Osteoblast (primary cell): ENCODE results near the gene FOXJ2. TPM values are rescaled to one million over a fixed set of nuclear protein-coding genes. Genes with fewer than 3 reads are reported as not detected.

Experiments used
- DNase-seq: peaks from one replicate; pipeline ENCODE4 v3.0.0; 2011; ENCODE audit warnings: low spot score, mixed read lengths; ENCODE audit not compliant: insufficient read length; ENCODE audit errors: missing footprints
- H2AFZ ChIP-seq: 2 replicates; pipeline ENCODE4 v1.6.0; 2011; ENCODE audit warnings: mild to moderate bottlenecking, low read length
- H3K27ac ChIP-seq: 2 replicates; pipeline ENCODE4 v1.5.1; 2011; ENCODE audit warnings: mild to moderate bottlenecking, low read depth, low read length, moderate library complexity
- H3K27me3 ChIP-seq: 2 replicates; pipeline ENCODE4 v1.6.0; 2012; ENCODE audit warnings: mild to moderate bottlenecking, control low read depth, inconsistent platforms, low read length, moderate library complexity; ENCODE audit not compliant: insufficient read depth
- H3K36me3 ChIP-seq: 2 replicates; pipeline ENCODE4 v1.5.1; 2011; ENCODE audit warnings: mild to moderate bottlenecking, low read length, control low read depth, moderate library complexity; ENCODE audit not compliant: insufficient read depth
- H3K4me1 ChIP-seq: 2 replicates; pipeline ENCODE4 v1.5.1; 2011; ENCODE audit warnings: mild to moderate bottlenecking, low read length, control low read depth, moderate library complexity; ENCODE audit not compliant: insufficient read depth
- H3K4me2 ChIP-seq: 2 replicates; pipeline ENCODE4 v1.6.0; 2011; ENCODE audit warnings: mild to moderate bottlenecking, low read length; ENCODE audit not compliant: insufficient read depth
- H3K4me3 ChIP-seq: fragments of 200-600 bp; sonication (generic); 3 replicates; pipeline ENCODE4 v1.5.1; 2012; ENCODE audit warnings: mild to moderate bottlenecking, low read length, inconsistent platforms; ENCODE audit not compliant: insufficient read depth
- H3K79me2 ChIP-seq: 2 replicates; pipeline ENCODE4 v1.6.0; 2012; ENCODE audit warnings: mild to moderate bottlenecking, low read length, control low read depth, inconsistent platforms; ENCODE audit not compliant: insufficient read depth
- H3K9me3 ChIP-seq: 2 replicates; pipeline ENCODE4 v1.5.1; 2011; ENCODE audit warnings: low read depth, low read length, control low read depth
- H4K20me1 ChIP-seq: 2 replicates; pipeline ENCODE4 v1.6.0; 2012; ENCODE audit warnings: mild to moderate bottlenecking, low read length, control low read depth; ENCODE audit not compliant: insufficient read depth
- CTCF ChIP-seq: IDR thresholded peaks from 2 replicates; pipeline ENCODE4 v1.5.1; 2011; ENCODE audit warnings: mild to moderate bottlenecking, low read depth, low read length, moderate library complexity; ENCODE audit errors: extremely low read depth
- total RNA-seq: library from RNA; depleted of rRNA; stranded (reverse); fragments of >200 nt; gene quantifications from 2 replicates; pipeline ENCODE4 v1.2.3, GENCODE V29; 2012

FOXJ2 gene
- total RNA-seq, 1 donor, result 10.5 TPM

GRCh38 chr12:8057839-8058238 lies 25.3 kb downstream of the FOXJ2 start:
- Histone ChIP-seq H3K79me2 (no peaks in the 10 kb centered on the region), H3K4me1 (no peaks in the 10 kb centered on the region), H3K36me3 (peaks cover 26% of the 10 kb centered on the region), H3K27me3 (no peaks in the 10 kb centered on the region), H3K4me3 (no peak overlapping the region), H3K27ac (no peak overlapping the region), H3K4me2 (peak overlapping the region; percentile 14), H4K20me1 (no peaks in the 10 kb centered on the region), H3K9me3 (no peaks in the 10 kb centered on the region), H2AFZ (no peak overlapping the region)
- no peak for TF ChIP-seq CTCF
- peak; percentile 84 for DNase-seq

GRCh38 chr12:8058506-8058905 lies 26.0 kb downstream of the FOXJ2 start:
- H3K27me3 ChIP-seq, result no peaks in the 10 kb centered on the region
- H3K4me3 ChIP-seq, result no peak overlapping the region

GRCh38 chr12:8064131-8064530 lies 31.6 kb downstream of the FOXJ2 start:
- TF ChIP-seq CTCF, result no peak
- peaks cover 10% of the 10 kb centered on the region for H3K4me1 ChIP-seq
- H2AFZ ChIP-seq, result no peak overlapping the region
- H3K9me3 ChIP-seq, result no peaks in the 10 kb centered on the region
- DNase-seq, result no peak
- no peaks in the 10 kb centered on the region for H3K36me3 ChIP-seq
- no peaks in the 10 kb centered on the region for H3K79me2 ChIP-seq
- no peak overlapping the region for H3K4me3 ChIP-seq
- no peak overlapping the region for H3K4me2 ChIP-seq
- H3K27ac ChIP-seq, result no peak overlapping the region
- H4K20me1 ChIP-seq, result no peaks in the 10 kb centered on the region
- H3K27me3 ChIP-seq, result no peaks in the 10 kb centered on the region

More at GRCh38 chr12:8058506-8058905, 26.0 kb downstream of the FOXJ2 start:
- Histone ChIP-seq H3K4me2 (peak overlapping the region; percentile 14), H4K20me1 (no peaks in the 10 kb centered on the region), H3K27ac (no peak overlapping the region), H2AFZ (no peak overlapping the region), H3K4me1 (no peaks in the 10 kb centered on the region), H3K9me3 (no peaks in the 10 kb centered on the region), H3K36me3 (peaks cover 20% of the 10 kb centered on the region), H3K79me2 (no peaks in the 10 kb centered on the region)
- no peak for TF ChIP-seq CTCF
- DNase-seq, result no peak

- no peaks in the 10 kb centered on the region for H4K20me1 ChIP-seq
Measured at GRCh38 chr12:8065991-8066594, 33.6 kb downstream of the FOXJ2 start, which contains the start of gene C3AR1. TSS of gene C3AR1 (minus strand) at chr12:8066359. CDS start at chr12:8060185, 6,174 bp downstream.

More at GRCh38 chr12:8065991-8066594, 33.6 kb downstream of the FOXJ2 start, which contains the start of gene C3AR1:
- DNase-seq, result peak; percentile 72
- Histone ChIP-seq H3K9me3 (no peaks in the 10 kb centered on the region), H3K27me3 (no peaks in the 10 kb centered on the region), H3K4me1 (peaks cover 10% of the 10 kb centered on the region), H3K36me3 (no peaks in the 10 kb centered on the region), H3K4me3 (peak within 1 kb of the TSS; percentile 2), H3K27ac (peak within 1 kb of the TSS; percentile 24), H2AFZ (peak within 1 kb of the TSS; percentile 76), H3K79me2 (no peaks in the 10 kb centered on the region), H3K4me2 (peak within 1 kb of the TSS; percentile 69)
- no peak for TF ChIP-seq CTCF
